A549 treated with CORT108297 at 1 μM for 4 hours (cell line): Measurements from ENCODE around the gene CHP1. TPM values are rescaled to one million over a fixed set of nuclear protein-coding genes. Genes with fewer than 3 reads are reported as not detected.

ENCODE experiments used
- total RNA-seq: library from RNA; stranded (reverse); fragments of 200-300 nt; extraction: Qiagen RNA extraction; gene quantifications from 5 replicates; pipeline ENCODE4 v1.2.3, GENCODE V29; 2022

Gene CHP1
- total RNA-seq, result 51.2 to 69.5 TPM (median 53.0 TPM) in 5 replicates

DNA sequence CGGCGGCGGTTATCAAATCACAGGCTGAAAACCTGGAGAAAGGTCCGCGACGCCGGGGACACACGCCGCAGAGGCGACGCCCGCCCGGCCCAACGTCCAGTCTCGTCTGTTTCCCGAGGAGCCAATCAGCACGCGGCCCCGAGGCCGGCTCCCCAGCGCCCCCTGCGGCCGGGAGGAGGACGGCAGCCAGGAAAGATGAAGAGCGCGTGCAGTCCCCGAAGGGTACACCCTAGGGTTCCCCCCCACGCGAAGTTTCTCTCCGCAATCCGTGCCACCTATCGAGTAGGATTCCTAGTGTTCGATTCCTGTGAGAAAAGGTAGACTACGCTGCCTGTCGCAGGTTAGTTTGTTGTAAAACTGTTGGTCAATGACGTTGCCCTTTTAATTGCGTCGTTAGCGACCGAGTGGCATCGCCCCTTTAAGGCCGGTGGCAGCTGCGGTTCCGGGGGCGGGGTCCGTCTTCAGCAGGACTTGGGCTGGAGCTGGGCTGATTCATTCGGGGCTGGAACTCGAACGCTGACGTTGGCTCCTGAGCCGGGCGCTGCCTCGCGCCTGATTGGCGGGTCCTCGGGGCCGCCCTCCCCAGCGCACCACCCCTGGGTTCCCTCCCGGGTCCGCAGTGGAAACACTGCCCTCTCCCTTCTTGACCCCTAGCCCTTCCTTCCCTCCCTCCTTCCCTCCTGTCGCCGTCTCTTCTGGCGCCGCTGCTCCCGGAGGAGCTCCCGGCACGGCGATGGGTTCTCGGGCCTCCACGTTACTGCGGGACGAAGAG is at the start of gene CHP1, which contains the start of gene EXD1:
TSS of gene CHP1 (plus strand) at position 619 of the 772 bp plus-strand sequence. CDS start at position 734, 115 bp downstream.
TSS of gene EXD1 (minus strand) at position 108 of the 772 bp plus-strand sequence. CDS start 4,182 bp downstream, outside the sequence.

Other genes starting within 250 kb of the CHP1 start
- 13.0 to 14.2 TPM (median 13.7 TPM) in 5 replicates for gene INO80, start 115.0 kb upstream of the CHP1 start, total RNA-seq
- not detected in 5 replicates for gene EXD1, start 511 bp upstream of the CHP1 start, total RNA-seq
- gene OIP5, start 101.3 kb downstream of the CHP1 start, total RNA-seq, result 13.2 to 15.0 TPM (median 14.7 TPM) in 5 replicates
- 61.3 to 86.8 TPM (median 68.6 TPM) in 5 replicates for gene NUSAP1, start 101.6 kb downstream of the CHP1 start, total RNA-seq
- gene NDUFAF1, start 171.2 kb downstream of the CHP1 start, total RNA-seq, result 11.8 to 15.8 TPM (median 13.8 TPM) in 5 replicates
- gene RTF1, start 185.8 kb downstream of the CHP1 start, total RNA-seq, result 16.1 to 23.8 TPM (median 19.1 TPM) in 5 replicates